ENCODE results near the gene DNM3. TPM values are rescaled to one million over a fixed set of nuclear protein-coding genes. Genes with fewer than 3 reads are reported as not detected.

Gene DNM3
- total RNA-seq, 1 experiment from 2014 or later, result 0.71 TPM

GRCh38 chr1:172399756-172400721 lies 558.7 kb downstream of the DNM3 start:
- Histone ChIP-seq H3K36me3 (ENCODE audit: insufficient read depth, low read length, poor library complexity, severe bottlenecking) (no peaks in the 10 kb centered on the region), H3K4me3 (ENCODE audit: low read depth, low read length, poor library complexity, severe bottlenecking) (no peak overlapping the region), H3K4me1 (ENCODE audit: insufficient read depth, low read length, poor library complexity, severe bottlenecking) (peaks cover 21% of the 10 kb centered on the region), H3K9me3 (ENCODE audit: low read depth, low read length, poor library complexity, severe bottlenecking) (no peaks in the 10 kb centered on the region), H3K27ac (ENCODE audit: low read depth, low read length, poor library complexity, severe bottlenecking) (no peak overlapping the region), H3K27me3 (replicated peaks; ENCODE audit: insufficient read depth, low read depth, low read length, poor library complexity) (no peaks in the 10 kb centered on the region)
- POLR2A ChIA-PET (ENCODE audit: low non-redundant PET), result interaction anchor here (0.6 kb wide), 1 partner anchor 78 kb away, joined by 4 read pairs; no protein-coding TSS in a partner anchor
- intact Hi-C loops (cut with micrococcal nuclease; ENCODE audit: unreplicated experiment), result loop anchor here (2.0 to 10.0 kb wide), 6 partner anchors 43 to 595 kb away; no protein-coding TSS in a partner anchor
- no peak for DNase-seq (ENCODE audit: low spot score)
- TF ChIP-seq, protein P1, sequence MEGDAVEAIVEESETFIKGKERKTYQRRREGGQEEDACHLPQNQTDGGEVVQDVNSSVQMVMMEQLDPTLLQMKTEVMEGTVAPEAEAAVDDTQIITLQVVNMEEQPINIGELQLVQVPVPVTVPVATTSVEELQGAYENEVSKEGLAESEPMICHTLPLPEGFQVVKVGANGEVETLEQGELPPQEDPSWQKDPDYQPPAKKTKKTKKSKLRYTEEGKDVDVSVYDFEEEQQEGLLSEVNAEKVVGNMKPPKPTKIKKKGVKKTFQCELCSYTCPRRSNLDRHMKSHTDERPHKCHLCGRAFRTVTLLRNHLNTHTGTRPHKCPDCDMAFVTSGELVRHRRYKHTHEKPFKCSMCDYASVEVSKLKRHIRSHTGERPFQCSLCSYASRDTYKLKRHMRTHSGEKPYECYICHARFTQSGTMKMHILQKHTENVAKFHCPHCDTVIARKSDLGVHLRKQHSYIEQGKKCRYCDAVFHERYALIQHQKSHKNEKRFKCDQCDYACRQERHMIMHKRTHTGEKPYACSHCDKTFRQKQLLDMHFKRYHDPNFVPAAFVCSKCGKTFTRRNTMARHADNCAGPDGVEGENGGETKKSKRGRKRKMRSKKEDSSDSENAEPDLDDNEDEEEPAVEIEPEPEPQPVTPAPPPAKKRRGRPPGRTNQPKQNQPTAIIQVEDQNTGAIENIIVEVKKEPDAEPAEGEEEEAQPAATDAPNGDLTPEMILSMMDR (conservative IDR thresholded peaks at IDR 0.05; ENCODE audit: low read depth, low read length), result no peak
- no peak for TF ChIP-seq EZH2 (IDR thresholded peaks at IDR 0.05; ENCODE audit: borderline replicate concordance, low read depth, low read length, poor library complexity, severe bottlenecking)
- BruUV-seq (replicated peaks), result no TSS peak
- CTCF ChIA-PET, result interaction anchor here (0.5 to 2.4 kb wide), 10 partner anchors 18 to 949 kb away, joined by 3 to 20 read pairs (median 4); no protein-coding TSS in a partner anchor

GRCh38 chr1:172400722-172401105 lies 559.4 kb downstream of the DNM3 start:
- no TSS peak for BruUV-seq (replicated peaks)
- peaks cover 21% of the 10 kb centered on the region for H3K4me1 ChIP-seq (ENCODE audit: insufficient read depth, low read length, poor library complexity, severe bottlenecking)
- ChIA-PET CTCF (interaction anchor here (2.4 kb wide), 1 partner anchor 398 kb away, joined by 20 read pairs; no protein-coding TSS in a partner anchor), POLR2A (ENCODE audit: low non-redundant PET) (no interaction called here)
- intact Hi-C loops (cut with micrococcal nuclease; ENCODE audit: unreplicated experiment), result loop anchor here (10.0 kb wide), 1 partner anchor 596 kb away; no protein-coding TSS in a partner anchor
- no peak for DNase-seq (ENCODE audit: low spot score)
- no peak overlapping the region for H3K27ac ChIP-seq (ENCODE audit: low read depth, low read length, poor library complexity, severe bottlenecking)
- H3K9me3 ChIP-seq (ENCODE audit: low read depth, low read length, poor library complexity, severe bottlenecking), result no peaks in the 10 kb centered on the region
- H3K36me3 ChIP-seq (ENCODE audit: insufficient read depth, low read length, poor library complexity, severe bottlenecking), result no peaks in the 10 kb centered on the region
- H3K27me3 ChIP-seq (replicated peaks; ENCODE audit: insufficient read depth, low read depth, low read length, poor library complexity), result no peaks in the 10 kb centered on the region
- TF ChIP-seq EZH2 (IDR thresholded peaks at IDR 0.05; ENCODE audit: borderline replicate concordance, low read depth, low read length, poor library complexity, severe bottlenecking), result no peak
- TF ChIP-seq, protein P1 (conservative IDR thresholded peaks at IDR 0.05; ENCODE audit: low read depth, low read length), result no peak
- H3K4me3 ChIP-seq (ENCODE audit: low read depth, low read length, poor library complexity, severe bottlenecking), result no peak overlapping the region

GRCh38 chr1:172401477-172401876 lies 560.2 kb downstream of the DNM3 start:
- POLR2A ChIA-PET (ENCODE audit: low non-redundant PET), result no interaction called here
- intact Hi-C loops (cut with micrococcal nuclease; ENCODE audit: unreplicated experiment), result loop anchor here (10.0 kb wide), 1 partner anchor 597 kb away; no protein-coding TSS in a partner anchor
- Histone ChIP-seq H3K36me3 (ENCODE audit: insufficient read depth, low read length, poor library complexity, severe bottlenecking) (no peaks in the 10 kb centered on the region), H3K4me1 (ENCODE audit: insufficient read depth, low read length, poor library complexity, severe bottlenecking) (peaks cover 21% of the 10 kb centered on the region), H3K9me3 (ENCODE audit: low read depth, low read length, poor library complexity, severe bottlenecking) (no peaks in the 10 kb centered on the region), H3K4me3 (ENCODE audit: low read depth, low read length, poor library complexity, severe bottlenecking) (no peak overlapping the region), H3K27ac (ENCODE audit: low read depth, low read length, poor library complexity, severe bottlenecking) (no peak overlapping the region), H3K27me3 (replicated peaks; ENCODE audit: insufficient read depth, low read depth, low read length, poor library complexity) (no peaks in the 10 kb centered on the region)
- TF ChIP-seq EZH2 (IDR thresholded peaks at IDR 0.05; ENCODE audit: borderline replicate concordance, low read depth, low read length, poor library complexity, severe bottlenecking), result no peak
- TF ChIP-seq, protein P1 (conservative IDR thresholded peaks at IDR 0.05; ENCODE audit: low read depth, low read length), result no peak
- BruUV-seq (replicated peaks), result no TSS peak
- DNase-seq (ENCODE audit: low spot score), result no peak
- CTCF ChIA-PET, result no interaction called here

All from A673 (cell line).